ENCODE results near the gene AOPEP.
A peak's percentile ranks its signal among the peaks of the same experiment; 100 is the strongest.

AOPEP gene

GRCh38 chr9:94919376-94920098 lies 193.0 kb downstream of the AOPEP start (continued):
- TF ChIP-seq CTCF (tag by site-specific recombination; IDR thresholded peaks at IDR 0.05): no peak
- TF ChIP-seq ZNF221 (tag by site-specific recombination; IDR thresholded peaks at IDR 0.05; ENCODE audit: borderline replicate concordance): no peak
- TF ChIP-seq ZNF433 (tag by site-specific recombination; IDR thresholded peaks at IDR 0.05; ENCODE audit: low read depth): no peak
- TF ChIP-seq FEZF1 (tag by site-specific recombination; IDR thresholded peaks at IDR 0.05): no peak
- no peak for TF ChIP-seq OVOL3 (tag by site-specific recombination; IDR thresholded peaks at IDR 0.05)
- TF ChIP-seq BCL11A (tag by site-specific recombination; IDR thresholded peaks at IDR 0.05; ENCODE audit: low read depth): no peak
- no peak for TF ChIP-seq ZEB2 (tag by site-specific recombination; IDR thresholded peaks at IDR 0.05)
- no peak for TF ChIP-seq BCL6B (tag by site-specific recombination; IDR thresholded peaks at IDR 0.05)
- no peak for TF ChIP-seq KLF17 (tag by site-specific recombination; IDR thresholded peaks at IDR 0.05)
- TF ChIP-seq ZNF639 (tag by site-specific recombination; IDR thresholded peaks at IDR 0.05): no peak
- TF ChIP-seq HIC1 (tag by site-specific recombination; IDR thresholded peaks at IDR 0.05): peak; percentile 73
- TF ChIP-seq ZNF121 (tag by site-specific recombination; IDR thresholded peaks at IDR 0.05): no peak
- TF ChIP-seq GFI1B (tag by site-specific recombination; IDR thresholded peaks at IDR 0.05): no peak
- TF ChIP-seq ZBTB8A (tag by site-specific recombination; IDR thresholded peaks at IDR 0.05): no peak
- no peak for TF ChIP-seq ZNF560 (tag by site-specific recombination; IDR thresholded peaks at IDR 0.05; ENCODE audit: borderline replicate concordance)
- no peak for TF ChIP-seq ZBTB6 (tag by site-specific recombination; IDR thresholded peaks at IDR 0.05)
- no peak for TF ChIP-seq ZNF132 (tag by site-specific recombination; IDR thresholded peaks at IDR 0.05; ENCODE audit: borderline replicate concordance)
- TF ChIP-seq MEIS1 (CRISPR knock-in tag; IDR thresholded peaks at IDR 0.05; ENCODE audit: borderline replicate concordance): 0 out of 2 replicates have a peak, but pooled peaks have one; percentile 53
- peak; percentile 65; the same call in 1 of the 2 replicates for TF ChIP-seq ZNF513 (tag by site-specific recombination; IDR thresholded peaks at IDR 0.05)
- no peak for TF ChIP-seq KLF8 (tag by site-specific recombination; IDR thresholded peaks at IDR 0.05)
- no peak for TF ChIP-seq ZBTB49 (tag by site-specific recombination; IDR thresholded peaks at IDR 0.05; ENCODE audit: low read depth)
- no peak for TF ChIP-seq HOXC10 (CRISPR knock-in tag; IDR thresholded peaks at IDR 0.05)
- peak; percentile 58 for TF ChIP-seq ZFHX2 (tag by site-specific recombination; conservative IDR thresholded peaks at IDR 0.05)

Data from HEK293 (cell line).